ENCODE measurements around the gene RAB31.

RAB31 gene

GRCh38 chr18:9858642-9859041, 150.5 kb downstream of the RAB31 start:
- no peak for TF ChIP-seq CTCF (IDR thresholded peaks at IDR 0.05)

GRCh38 chr18:9859232-9859631, 151.1 kb downstream of the RAB31 start:
- TF ChIP-seq CTCF (IDR thresholded peaks at IDR 0.05) = no peak

DNA sequence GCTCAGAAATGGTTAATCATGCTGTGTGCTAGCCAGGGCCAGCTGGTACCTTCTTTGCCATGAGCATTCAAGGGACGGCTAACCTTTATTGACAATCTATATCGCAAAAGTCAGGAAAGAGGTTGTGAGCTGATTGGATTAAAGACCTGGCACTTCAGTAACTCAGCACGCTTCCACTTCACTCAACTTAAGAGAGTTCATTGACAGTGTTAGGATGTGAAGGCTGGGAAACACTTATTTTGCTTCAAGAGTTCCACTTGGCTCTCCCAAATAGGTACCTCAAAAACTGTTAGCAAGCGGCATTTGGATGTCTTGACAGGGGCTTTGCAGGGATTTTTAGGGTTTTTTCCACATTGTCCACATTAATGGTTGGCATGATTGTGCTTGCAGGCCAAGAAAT, 152.6 kb downstream of the RAB31 start:
- no peak for TF ChIP-seq CTCF (IDR thresholded peaks at IDR 0.05)

DNA sequence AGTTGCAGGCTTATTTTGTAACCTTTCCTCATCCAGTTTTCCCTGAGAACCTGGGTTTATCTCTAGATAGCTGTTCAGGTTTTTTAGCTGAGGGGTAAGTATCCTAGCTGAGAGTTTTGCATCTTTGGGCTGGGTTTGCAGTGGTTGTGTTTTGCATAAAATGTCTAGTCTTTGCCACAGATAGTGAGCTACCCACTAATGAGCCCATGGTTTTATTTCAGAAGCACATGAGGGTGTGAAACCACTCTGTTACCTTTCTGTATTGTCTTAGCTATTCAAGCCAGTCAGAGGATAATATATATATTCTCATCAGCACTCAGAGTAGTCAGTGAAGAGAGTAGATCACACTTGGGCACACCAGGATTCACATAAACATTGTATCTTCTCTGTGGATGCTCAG, 153.1 kb downstream of the RAB31 start:
- no peak for TF ChIP-seq CTCF (IDR thresholded peaks at IDR 0.05)

DNA sequence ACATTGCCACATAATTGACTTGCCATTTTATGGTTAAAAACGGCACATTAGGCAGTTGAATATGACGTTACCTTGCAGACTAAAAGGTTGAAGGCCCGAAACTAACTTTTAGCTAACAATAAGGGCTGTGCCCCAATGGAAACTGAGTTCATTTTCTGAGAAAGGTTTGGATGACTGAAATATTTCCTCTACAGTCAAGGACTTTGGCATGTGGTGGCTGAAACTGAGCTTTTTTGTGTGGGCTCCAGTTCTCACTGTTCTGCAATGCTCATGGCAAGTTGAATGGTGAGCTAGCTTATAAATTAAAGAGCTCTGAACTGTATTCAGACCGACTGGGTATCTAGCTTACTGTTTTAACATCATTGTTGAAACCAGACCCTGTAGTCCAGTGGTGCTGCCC, 153.8 kb downstream of the RAB31 start:
- TF ChIP-seq CTCF (IDR thresholded peaks at IDR 0.05) = no peak

DNA sequence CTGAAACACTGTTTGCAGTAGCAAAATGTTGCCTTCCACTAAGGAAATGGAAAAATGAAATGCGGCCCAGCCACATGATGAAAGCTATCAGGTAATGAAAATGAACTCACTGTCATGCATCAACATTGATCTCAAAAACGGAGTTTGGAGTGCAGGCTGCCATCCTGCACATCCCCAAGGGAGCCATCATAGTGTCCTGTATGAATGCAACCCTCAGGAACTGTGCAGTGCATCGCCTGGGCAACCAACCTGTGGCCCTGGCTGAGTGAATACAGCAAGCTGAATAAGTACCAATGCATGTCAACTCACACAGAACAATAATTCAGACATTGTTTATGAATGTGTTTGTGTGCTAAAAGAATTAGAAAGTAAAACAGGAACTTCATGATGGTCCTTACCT, 154.6 kb downstream of the RAB31 start:
- TF ChIP-seq CTCF (IDR thresholded peaks at IDR 0.05) = no peak

DNA sequence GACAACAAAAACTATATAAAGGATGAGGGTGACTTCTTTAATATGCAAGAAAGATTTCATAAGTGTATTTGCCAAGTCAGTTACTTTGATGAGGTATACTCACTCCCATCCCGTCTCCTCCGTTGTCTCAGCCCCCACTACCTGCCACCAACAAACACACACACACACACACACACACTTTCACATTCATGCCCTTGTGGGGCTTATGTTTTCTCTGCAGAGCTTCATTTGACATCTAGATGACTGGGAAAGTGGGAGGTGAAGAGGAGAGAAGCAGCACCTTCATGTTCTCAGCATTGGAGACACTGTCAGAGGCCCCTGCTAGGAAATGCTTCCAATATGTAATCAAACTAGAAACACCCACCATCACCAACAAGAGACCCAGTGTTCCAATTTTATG, 155.2 kb downstream of the RAB31 start:
- TF ChIP-seq CTCF (IDR thresholded peaks at IDR 0.05) = no peak

- TF ChIP-seq CTCF (IDR thresholded peaks at IDR 0.05) = no peak
Observed at GRCh38 chr18:9865764-9866490, 157.8 kb downstream of the RAB31 start.
